Head of caudate nucleus (tissue), 42 donors: ENCODE results near the gene SLCO4C1.

ENCODE experiments used
- DNase-seq, 42 donors: peaks; one replicate each; pipeline versions ENCODE4 v3.0.0 to v3.0.0-alpha.2; 2020 to 2021; ENCODE audit warnings: mixed read lengths in 7 of 42
- intact Hi-C: fragments of 100-400 bp; cut with DNase I; formaldehyde crosslinking; loops from one replicate; pipeline ENCODE4 v1.15.0; 2022

Gene SLCO4C1

DNA sequence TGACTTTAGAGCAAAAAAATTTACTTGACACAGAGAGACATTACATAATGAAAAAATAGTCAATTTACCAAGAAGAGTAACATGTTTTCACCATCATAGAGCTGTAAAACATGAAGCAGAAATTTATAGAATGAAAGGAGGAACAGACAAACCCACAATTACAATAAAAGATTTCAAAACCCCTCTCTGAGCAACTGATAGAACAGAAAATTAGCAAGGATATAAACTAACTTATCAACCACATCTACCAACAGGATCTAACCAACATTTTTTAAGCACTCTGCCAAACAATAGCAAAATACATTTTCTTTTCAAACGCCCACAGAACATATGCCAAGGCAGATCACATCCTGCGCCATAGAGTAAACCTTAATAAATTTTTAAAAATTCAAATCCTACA lies 17.9 kb downstream of the SLCO4C1 start:
- no peak for DNase-seq
- intact Hi-C loops, result no loop called here

DNA sequence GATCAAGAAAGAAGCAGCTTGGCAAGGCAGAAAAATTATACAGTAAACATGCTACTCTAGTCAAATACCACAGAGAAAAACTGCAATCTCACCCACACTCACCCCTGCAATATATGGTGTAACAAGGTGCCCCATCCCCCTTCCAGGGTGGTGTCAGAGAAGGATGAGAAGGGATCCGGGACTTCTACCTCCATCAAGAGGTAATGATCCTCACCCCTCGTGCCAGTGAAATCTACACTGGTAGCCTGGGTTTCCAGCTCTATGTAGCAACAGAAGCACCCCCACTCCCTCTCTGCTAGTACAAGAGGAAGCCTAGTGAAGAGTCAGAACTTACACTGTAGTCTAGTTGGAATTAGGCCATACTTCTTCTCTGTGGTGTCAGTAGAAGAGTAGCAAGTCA lies 18.9 kb downstream of the SLCO4C1 start:
- no peak for DNase-seq
- intact Hi-C loops, result no loop called here

DNA sequence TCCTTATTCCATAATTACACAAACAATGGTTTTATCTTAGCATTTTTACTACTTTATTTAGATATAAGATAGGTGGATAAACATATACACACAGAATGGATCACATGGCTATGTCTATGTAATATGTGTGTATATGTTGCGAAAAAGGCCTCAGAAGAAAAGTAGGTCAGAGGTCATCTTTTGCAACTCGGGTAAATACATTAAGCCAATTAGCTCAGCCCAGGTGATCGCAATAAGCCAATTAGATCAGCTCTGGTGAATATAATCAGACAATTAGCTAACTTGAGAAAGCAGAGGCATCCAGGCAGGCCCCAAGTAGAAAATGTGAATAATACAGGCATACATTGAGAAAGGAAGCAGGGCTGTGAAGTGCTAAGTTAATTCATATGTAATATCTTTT lies 24.3 kb downstream of the SLCO4C1 start:
- intact Hi-C loops, result no loop called here
- no peak for DNase-seq

- intact Hi-C loops, result no loop called here
- DNase-seq, result no peak
Observed at GRCh38 chr5:102270036-102270435, 26.0 kb downstream of the SLCO4C1 start.

GRCh38 chr5:102262688-102263087 lies 33.4 kb downstream of the SLCO4C1 start:
- intact Hi-C loops, result no loop called here
- DNase-seq, result no peak

DNA sequence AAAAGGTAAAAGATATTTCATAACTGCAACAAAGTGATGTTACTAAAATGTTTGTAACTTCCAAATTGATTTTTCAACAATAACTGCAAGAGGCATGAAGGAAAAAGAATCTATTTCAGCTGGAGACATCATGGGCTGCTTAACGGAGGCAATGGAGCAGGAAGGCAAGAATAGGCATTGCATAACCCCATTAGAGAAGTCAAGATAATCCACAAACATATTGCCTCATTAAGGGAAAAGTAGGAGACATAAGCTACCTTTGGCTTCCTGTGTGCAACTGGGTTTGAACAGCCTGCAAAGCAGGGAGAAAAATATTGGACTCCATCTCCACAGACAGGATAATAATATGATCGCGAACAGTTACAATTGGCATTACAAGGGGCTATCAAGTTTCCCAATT lies 46.7 kb downstream of the SLCO4C1 start:
- no peak for DNase-seq
- intact Hi-C loops, result no loop called here

DNA sequence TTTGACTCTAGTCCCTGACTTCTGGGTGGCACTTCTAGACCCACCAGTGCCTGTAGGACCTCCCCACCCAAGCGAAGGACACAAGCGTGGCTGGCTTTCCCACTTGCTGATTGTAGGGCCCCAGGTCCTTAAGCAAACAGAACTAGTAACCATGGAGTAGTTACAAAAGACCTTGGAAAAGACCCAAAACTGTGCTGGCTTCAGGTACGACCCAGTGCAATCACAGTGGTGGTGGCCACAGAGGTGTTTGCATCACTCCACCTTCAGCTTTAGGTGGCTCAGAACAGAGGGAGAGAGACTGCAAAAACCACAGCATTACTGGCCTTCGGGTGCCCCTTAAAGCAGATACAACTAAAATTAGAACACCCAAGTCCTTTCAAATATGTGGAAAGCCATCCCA lies 52.9 kb downstream of the SLCO4C1 start:
- DNase-seq, result no peak
- intact Hi-C loops, result no loop called here

GRCh38 chr5:102241809-102242421 lies 54.2 kb downstream of the SLCO4C1 start:
- DNase-seq, result no peak
- intact Hi-C loops, result no loop called here

- intact Hi-C loops, result no loop called here
- no peak for DNase-seq
Observed at GRCh38 chr5:102231693-102232619, 64.1 kb downstream of the SLCO4C1 start.

DNA sequence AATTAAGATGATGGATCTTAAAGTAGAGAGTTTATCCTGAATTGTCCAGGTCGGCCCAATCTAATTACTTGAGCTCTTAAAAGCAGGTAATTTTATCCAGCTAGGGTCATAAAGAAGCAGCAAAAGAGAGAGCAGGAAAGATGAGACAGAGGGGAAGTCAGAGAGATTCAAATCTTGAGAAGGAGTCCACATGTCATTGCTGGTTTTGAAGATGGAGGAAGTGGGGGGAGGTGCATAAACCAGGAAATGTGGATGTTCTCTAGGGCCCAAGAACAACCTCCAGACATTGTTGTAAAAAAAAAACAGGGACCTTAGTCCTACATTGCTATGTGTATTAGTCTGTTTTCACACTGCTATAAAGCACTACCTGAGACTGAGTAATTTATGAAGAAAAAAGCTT lies 66.4 kb downstream of the SLCO4C1 start:
- intact Hi-C loops, result no loop called here
- no peak for DNase-seq

GRCh38 chr5:102226321-102226720 lies 69.8 kb downstream of the SLCO4C1 start:
- no peak for DNase-seq
- intact Hi-C loops, result no loop called here

- no peak for DNase-seq
- intact Hi-C loops, result no loop called here
Observed at GRCh38 chr5:102223542-102224477, 72.3 kb downstream of the SLCO4C1 start.

- no peak for DNase-seq
- intact Hi-C loops, result no loop called here
Observed at GRCh38 chr5:102222772-102223171, 73.3 kb downstream of the SLCO4C1 start.

GRCh38 chr5:102221949-102222348 lies 74.1 kb downstream of the SLCO4C1 start:
- intact Hi-C loops, result no loop called here
- no peak for DNase-seq

DNA sequence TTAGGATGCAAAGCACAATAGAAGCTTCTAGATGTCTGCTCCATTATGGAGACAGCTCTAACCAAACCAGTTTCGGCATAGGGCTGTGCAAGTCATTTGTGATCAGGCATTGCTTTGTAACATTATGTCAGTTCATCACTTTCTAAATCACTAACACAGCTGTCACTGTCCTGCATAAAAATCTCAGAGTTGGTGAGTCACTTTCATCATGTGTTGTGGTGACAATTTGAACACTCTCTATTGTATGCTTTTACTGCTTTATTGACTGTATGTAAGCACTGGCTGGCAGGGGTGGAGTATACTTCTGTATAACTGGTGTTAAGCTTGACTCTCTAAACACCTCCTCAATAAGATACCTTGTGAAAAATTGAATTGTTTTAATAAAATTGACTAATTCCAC lies 77.9 kb downstream of the SLCO4C1 start:
- no peak for DNase-seq
- intact Hi-C loops, result no loop called here

- no peak for DNase-seq
- intact Hi-C loops, result no loop called here
Observed at GRCh38 chr5:102216678-102217077, 79.4 kb downstream of the SLCO4C1 start.

DNA sequence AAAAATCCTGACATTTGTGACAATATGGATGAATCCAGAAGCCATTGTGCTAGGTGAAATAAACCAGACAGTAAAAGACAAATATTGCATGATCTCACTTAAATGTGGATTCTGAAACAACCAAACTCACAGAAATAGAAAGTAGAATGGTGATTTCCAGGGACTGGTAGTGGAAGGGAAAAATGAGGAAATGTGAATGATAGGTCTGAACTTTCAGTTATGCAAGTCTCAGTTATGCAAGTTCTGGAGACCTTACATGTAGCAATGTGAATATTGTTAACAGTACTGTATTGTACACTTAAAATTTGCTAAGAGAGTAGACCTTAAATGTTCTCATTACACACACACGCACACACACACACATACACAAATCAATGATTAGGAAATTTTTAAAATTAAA lies 84.9 kb downstream of the SLCO4C1 start:
- intact Hi-C loops, result no loop called here
- DNase-seq, result no peak

DNA sequence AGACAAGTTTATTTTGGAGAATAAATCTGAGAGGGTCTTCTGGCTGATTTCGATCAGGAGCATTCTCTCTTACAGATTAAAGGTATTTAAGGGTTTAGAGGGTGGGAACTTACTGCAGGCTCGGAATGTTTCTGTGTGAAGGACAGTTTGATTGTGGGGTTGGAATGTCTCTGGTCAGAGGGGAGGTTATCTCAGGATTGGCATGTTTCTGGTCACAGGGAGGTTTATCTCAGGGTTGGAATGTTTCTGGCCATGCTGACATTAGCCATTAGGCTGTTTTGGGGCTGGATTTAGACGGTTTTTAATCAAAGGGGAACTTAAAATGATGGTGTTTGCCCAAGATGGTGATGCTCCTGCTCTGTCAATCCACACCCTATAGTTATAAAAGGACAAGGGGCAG lies 95.2 kb downstream of the SLCO4C1 start:
- DNase-seq, result no peak
- intact Hi-C loops, result no loop called here

- no peak for DNase-seq
- intact Hi-C loops, result no loop called here
Observed at GRCh38 chr5:102196481-102196880, 99.6 kb downstream of the SLCO4C1 start.
